HepG2 (cell line): ENCODE results near the gene FRMPD2. TPM values are rescaled to one million over a fixed set of nuclear protein-coding genes. Genes with fewer than 3 reads are reported as not detected.

ENCODE experiments used
- CENPBD1 ChIP-seq: sonication (generic); formaldehyde crosslinking; IDR thresholded peaks from 2 replicates; pipeline ENCODE4 v1.8.0; 2022; ENCODE audit warnings: missing genetic modification reagents, low read depth, mild to moderate bottlenecking, borderline replicate concordance
- DNMT1 ChIP-seq: sonication (generic); formaldehyde crosslinking; IDR thresholded peaks from 2 replicates; pipeline ENCODE4 v1.5.1; 2020; ENCODE audit warnings: mild to moderate bottlenecking, missing genetic modification reagents
- EZH2 ChIP-seq: conservative IDR thresholded peaks from 2 replicates; pipeline ENCODE4 v1.6.1; 2012; ENCODE audit warnings: mild to moderate bottlenecking, low read depth, low read length, moderate library complexity
- FOXC1 ChIP-seq: sonication (generic); formaldehyde crosslinking; IDR thresholded peaks from 2 replicates; pipeline ENCODE4 v1.8.0; 2022; ENCODE audit warnings: mild to moderate bottlenecking, missing genetic modification reagents, borderline replicate concordance
- HNF4A ChIP-seq: sonication (generic); formaldehyde crosslinking; IDR thresholded peaks from 2 replicates; pipeline ENCODE4 v1.4.0; 2020; ENCODE audit warnings: missing genetic modification reagents
- IRF9 ChIP-seq: sonication (generic); formaldehyde crosslinking; IDR thresholded peaks from 2 replicates; pipeline ENCODE4 v1.8.0; 2022; ENCODE audit warnings: missing genetic modification reagents, mild to moderate bottlenecking, borderline replicate concordance
- MNT ChIP-seq: fragments of 450-650 bp; IDR thresholded peaks from 2 replicates; pipeline ENCODE4 v1.6.1; 2016
- MYC ChIP-seq: sonication (generic); formaldehyde crosslinking; IDR thresholded peaks from 2 replicates; pipeline ENCODE4 v1.9.0; 2021; ENCODE audit warnings: missing genetic modification reagents, borderline replicate concordance
- PHF8 ChIP-seq: sonication (generic); formaldehyde crosslinking; IDR thresholded peaks from 2 replicates; pipeline ENCODE4 v1.5.0; 2020; ENCODE audit warnings: missing genetic modification reagents
- RXRB ChIP-seq: IDR thresholded peaks from 2 replicates; pipeline ENCODE4 v1.6.1; 2016; ENCODE audit warnings: borderline replicate concordance, missing genetic modification reagents, missing compliant biosample characterization
- SMARCE1 ChIP-seq: fragments of 450-650 bp; IDR thresholded peaks from 2 replicates; pipeline ENCODE4 v1.6.1; 2017; ENCODE audit warnings: borderline replicate concordance
- SRY ChIP-seq: sonication (generic); formaldehyde crosslinking; IDR thresholded peaks from 2 replicates; pipeline ENCODE4 v1.8.0; 2022; ENCODE audit warnings: mild to moderate bottlenecking, missing genetic modification reagents
- TEF ChIP-seq: sonication (generic); formaldehyde crosslinking; IDR thresholded peaks from 2 replicates; pipeline ENCODE4 v1.5.0; 2020; ENCODE audit warnings: missing genetic modification reagents
- TFAP4 ChIP-seq: sonication (generic); IDR thresholded peaks from 2 replicates; pipeline ENCODE4 v1.6.1; 2016; ENCODE audit warnings: low read depth, borderline replicate concordance
- THAP8 ChIP-seq: sonication (generic); formaldehyde crosslinking; IDR thresholded peaks from 2 replicates; pipeline ENCODE4 v1.5.1; 2020; ENCODE audit warnings: missing genetic modification reagents, mild to moderate bottlenecking, borderline replicate concordance
- ZBTB7B ChIP-seq: sonication (generic); formaldehyde crosslinking; IDR thresholded peaks from 2 replicates; pipeline ENCODE4 v1.4.0; 2020; ENCODE audit warnings: missing genetic modification reagents
- ZKSCAN1 ChIP-seq: fragments of 150-350 bp; IDR thresholded peaks from 2 replicates; pipeline ENCODE4 v1.6.1; 2014; ENCODE audit warnings: low read length
- ZNF232 ChIP-seq: sonication (generic); formaldehyde crosslinking; IDR thresholded peaks from 2 replicates; pipeline ENCODE4 v1.4.0; 2020; ENCODE audit warnings: missing genetic modification reagents, borderline replicate concordance
- ZNF3 ChIP-seq: IDR thresholded peaks from 2 replicates; pipeline ENCODE4 v1.7.0; 2017; ENCODE audit warnings: inconsistent platforms
- ZNF33B ChIP-seq: sonication (generic); formaldehyde crosslinking; IDR thresholded peaks from 2 replicates; pipeline ENCODE4 v1.5.1; 2020; ENCODE audit warnings: mild to moderate bottlenecking, missing genetic modification reagents
- ZNF468 ChIP-seq: sonication (generic); formaldehyde crosslinking; IDR thresholded peaks from 2 replicates; pipeline ENCODE4 v1.8.0; 2022; ENCODE audit warnings: mild to moderate bottlenecking, moderate library complexity, missing genetic modification reagents
- ZNF547 ChIP-seq: sonication (generic); formaldehyde crosslinking; IDR thresholded peaks from 2 replicates; pipeline ENCODE4 v1.5.1; 2020; ENCODE audit warnings: mild to moderate bottlenecking, missing genetic modification reagents
- ZNF557 ChIP-seq: sonication (generic); formaldehyde crosslinking; IDR thresholded peaks from 2 replicates; pipeline ENCODE4 v1.4.0; 2020; ENCODE audit warnings: missing genetic modification reagents
- ZNF703 ChIP-seq: sonication (generic); formaldehyde crosslinking; IDR thresholded peaks from 2 replicates; pipeline ENCODE4 v1.5.1; 2020; ENCODE audit warnings: missing genetic modification reagents, mild to moderate bottlenecking, moderate library complexity, borderline replicate concordance
- polyA plus RNA-seq, 8 experiments: library from polyadenylated mRNA; depleted of rRNA in 3 of 8; stranded (reverse) in 7 of 8; unstranded in 1 of 8; fragments of >200 nt; fragmentation: Illumina TruSeq in 4 of 8; extraction: Trizol in 4 of 8; gene quantifications; 2 replicates each; pipeline versions ENCODE4 v1.2.1 to v1.2.3, GENCODE V29; 2011 to 2016; ENCODE audit warnings: low read depth in 4 of 8, missing spikeins in 1 of 8, mixed read lengths in 1 of 8; ENCODE audit not compliant: insufficient read depth in 1 of 8
- total RNA-seq, 5 experiments: library from RNA; depleted of rRNA; stranded (reverse); fragments of >200 nt; fragmentation: Illumina TruSeq; extraction: Trizol; gene quantifications; 2 replicates each; pipeline ENCODE4 v1.2.3, GENCODE V29; 2016; ENCODE audit warnings: low read depth in 1 of 5
- TF ChIP-seq, protein P1 (sequence below): IDR thresholded peaks from 2 replicates; pipeline ENCODE4 v1.6.1; 2016; ENCODE audit warnings: missing genetic modification reagents, missing compliant biosample characterization

Gene FRMPD2
- total and polyA plus RNA-seq, 2 of the 13 experiments (the other 11 are each of a cell fraction or from before 2014, with no cell fraction given): 0.45 to 1.3 TPM

- no peak; the same call in 1 of the 2 replicates for TF ChIP-seq THAP8 (CRISPR knock-in tag)
- no peak for TF ChIP-seq DNMT1 (CRISPR knock-in tag)
- peak; percentile 97 for TF ChIP-seq SRY (CRISPR knock-in tag)
- 0 out of 2 replicates have a peak, but pooled peaks have one; percentile 29 for TF ChIP-seq ZNF703 (CRISPR knock-in tag)
- peak; percentile 76; the same call in 1 of the 2 replicates for TF ChIP-seq PHF8
- 0 out of 2 replicates have a peak, but pooled peaks have one; percentile 6 for TF ChIP-seq MNT
- TF ChIP-seq, protein P1, sequence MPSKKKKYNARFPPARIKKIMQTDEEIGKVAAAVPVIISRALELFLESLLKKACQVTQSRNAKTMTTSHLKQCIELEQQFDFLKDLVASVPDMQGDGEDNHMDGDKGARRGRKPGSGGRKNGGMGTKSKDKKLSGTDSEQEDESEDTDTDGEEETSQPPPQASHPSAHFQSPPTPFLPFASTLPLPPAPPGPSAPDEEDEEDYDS (CRISPR knock-in tag): peak; percentile 54; the same call in 1 of the 2 replicates
- peak; percentile 86; the same call in 1 of the 2 replicates for TF ChIP-seq IRF9 (CRISPR knock-in tag)
- peak; percentile 60; the same call in 1 of the 2 replicates for TF ChIP-seq CENPBD1 (CRISPR knock-in tag)
- peak; percentile 91; the same call in 1 of the 2 replicates for TF ChIP-seq MYC (CRISPR knock-in tag)
- TF ChIP-seq SMARCE1: no peak
- peak; percentile 92; the same call in 1 of the 2 replicates for TF ChIP-seq ZNF557 (CRISPR knock-in tag)
- 0 out of 2 replicates have a peak, but pooled peaks have one; percentile 37 for TF ChIP-seq ZBTB7B (CRISPR knock-in tag)
- TF ChIP-seq FOXC1 (CRISPR knock-in tag): peak; percentile 98
- no peak for TF ChIP-seq ZNF468 (CRISPR knock-in tag)
- TF ChIP-seq TEF (CRISPR knock-in tag): 0 out of 2 replicates have a peak, but pooled peaks have one; percentile 39
- TF ChIP-seq ZNF232 (CRISPR knock-in tag): peak; percentile 93
- no peak for TF ChIP-seq ZNF3 (CRISPR knock-in tag)
- 0 out of 2 replicates have a peak, but pooled peaks have one; percentile 52 for TF ChIP-seq RXRB (CRISPR knock-in tag)
- TF ChIP-seq EZH2: no peak
- no peak for TF ChIP-seq ZKSCAN1
- no peak for TF ChIP-seq TFAP4
- peak; percentile 89; the same call in 1 of the 2 replicates for TF ChIP-seq ZNF33B (CRISPR knock-in tag)
- peak; percentile 94; the same call in 1 of the 2 replicates for TF ChIP-seq ZNF547
- no peak for TF ChIP-seq HNF4A (CRISPR knock-in tag)
Measured at GRCh38 chr10:48306265-48306869, 31.9 kb upstream of the FRMPD2 start, which contains the start of gene MAPK8 (continued).
